SHP77 (cell line): ENCODE results near the gene CDC42EP3.

Experiments
- DNase-seq, 2 experiments: peaks; one replicate each; lab custom pipeline; 2025; lab: John Stamatoyannopoulos, UW

Gene CDC42EP3

GRCh38 chr2:37618326-37618725 lies 53.1 kb downstream of the CDC42EP3 start:
- no peak for DNase-seq

- peak; percentile 57 to 71 for DNase-seq
Observed at GRCh38 chr2:37617119-37617892, 54.1 kb downstream of the CDC42EP3 start.

GRCh38 chr2:37616677-37617005 lies 54.8 kb downstream of the CDC42EP3 start:
- DNase-seq = no peak

- DNase-seq = no peak
Observed at GRCh38 chr2:37615804-37616676, 55.4 kb downstream of the CDC42EP3 start.

GRCh38 chr2:37614061-37614738 lies 57.2 kb downstream of the CDC42EP3 start:
- DNase-seq = no peak

GRCh38 chr2:37612382-37612781 lies 59.1 kb downstream of the CDC42EP3 start:
- DNase-seq = no peak

GRCh38 chr2:37610638-37611289 lies 60.7 kb downstream of the CDC42EP3 start:
- DNase-seq = no peak

- DNase-seq = no peak
Observed at GRCh38 chr2:37609782-37610181, 61.7 kb downstream of the CDC42EP3 start.

GRCh38 chr2:37604716-37605115 lies 66.7 kb downstream of the CDC42EP3 start:
- DNase-seq = no peak

- DNase-seq = no peak
Observed at GRCh38 chr2:37602702-37603101, 68.7 kb downstream of the CDC42EP3 start.

GRCh38 chr2:37602040-37602439 lies 69.4 kb downstream of the CDC42EP3 start:
- no peak for DNase-seq

GRCh38 chr2:37601569-37601968 lies 69.9 kb downstream of the CDC42EP3 start:
- no peak for DNase-seq

- DNase-seq = no peak
Observed at GRCh38 chr2:37600735-37601134, 70.7 kb downstream of the CDC42EP3 start.

- no peak for DNase-seq
Observed at GRCh38 chr2:37599688-37600525, 71.5 kb downstream of the CDC42EP3 start.

- DNase-seq = no peak
Observed at GRCh38 chr2:37593694-37594093, 77.7 kb downstream of the CDC42EP3 start.

GRCh38 chr2:37593024-37593423 lies 78.4 kb downstream of the CDC42EP3 start:
- no peak for DNase-seq
